Adrenal gland (tissue), 12 donors: Measurements from ENCODE around the gene ZCCHC7. TPM values are rescaled to one million over a fixed set of nuclear protein-coding genes. Genes with fewer than 3 reads are reported as not detected.

ENCODE experiments used
- DNase-seq, 7 donors: peaks; one replicate each; pipeline ENCODE4 v3.0.0-alpha.2; 2019 to 2020
- H3K27ac ChIP-seq, 5 donors: fragments of 200-600 bp; sonication (generic) in 4 of 5; 1 replicate in 3 of 5; 2 replicates in 2 of 5; pipeline versions ENCODE4 v1.5.1 to v1.8.0; 2016 to 2020; ENCODE audit warnings: mild to moderate bottlenecking in 1 of 5
- H3K27me3 ChIP-seq: fragments of 200-600 bp; 2 replicates; pipeline ENCODE4 v1.8.0; 2021
- H3K36me3 ChIP-seq, 2 donors: fragments of 200-600 bp; replicated peaks in 1 of 2; 1 replicate in 1 of 2; 2 replicates in 1 of 2; pipeline versions ENCODE4 v1.5.1 to v1.8.0; 2018 to 2022
- H3K4me1 ChIP-seq, 2 donors: fragments of 200-600 bp; replicated peaks in 1 of 2; 1 replicate in 1 of 2; 2 replicates in 1 of 2; pipeline versions ENCODE4 v1.5.1 to v1.8.0; 2018 to 2021
- H3K4me3 ChIP-seq, 4 donors: fragments of 200-600 bp; sonication (generic) in 3 of 4; one replicate each; pipeline ENCODE4 v1.5.1; 2016 to 2018
- H3K9me3 ChIP-seq, 3 donors: fragments of 200-600 bp; sonication (generic) in 1 of 3; replicated peaks in 1 of 3; 1 replicate in 2 of 3; 2 replicates in 1 of 3; pipeline versions ENCODE4 v1.5.1 to v1.8.0; 2016 to 2021
- CTCF ChIP-seq, 6 experiments: fragments of 450-650 bp in 4 of 6; fragments of 200-600 bp in 2 of 6; sonication (generic) in 1 of 6; IDR thresholded peaks; 1 replicate in 5 of 6; 2 replicates in 1 of 6; pipeline versions ENCODE4 v1.5.1 to v1.8.0; 2016 to 2021; ENCODE audit warnings: antibody characterized with exemption in 6 of 6, mild to moderate bottlenecking in 2 of 6, moderate library complexity in 1 of 6
- POLR2A ChIP-seq, 2 donors: fragments of 450-650 bp; IDR thresholded peaks; one replicate each; pipeline ENCODE4 v1.6.1; 2017; ENCODE audit warnings: antibody characterized with exemption in 2 of 2, mild to moderate bottlenecking in 2 of 2, moderate library complexity in 1 of 2
- WGBS, 4 donors: extraction: QIAGEN DNeasy Blood & Tissue Kit in 2 of 4; methylation state at CpG; one replicate each; pipeline versions ENCODE4 v1.1.5 to v1.1.7; 2013 to 2017; 5-methylcytosine and 5-hydroxymethylcytosine counted together
- intact Hi-C, 2 donors: fragments of 100-400 bp; cut with DNase I; formaldehyde crosslinking; loops; one replicate each; pipeline versions ENCODE4 v1.14.1 to v1.15.0; 2022 to 2023
- polyA plus RNA-seq, 3 donors: library from polyadenylated mRNA; stranded (reverse); fragments of 200-250 nt in 2 of 3; fragments of 350-450 nt in 1 of 3; fragmentation: Illumina TruSeq in 1 of 3; extraction: RNeasy Lipid Tissue Mini Kit (QIAGEN cat#74804) in 1 of 3; gene quantifications; one replicate each; pipeline ENCODE4 v1.2.3, GENCODE V29; 2013 to 2014
- total RNA-seq, 9 donors: library from RNA; depleted of rRNA in 4 of 9; stranded (reverse); fragments of >200 nt in 4 of 9; fragments of 120-200 nt in 1 of 9; fragmentation: NEBNext Ultra II Directional in 1 of 9; extraction: Animal tissue kit (Norgen Biotek cat#: 25700) in 1 of 9; gene quantifications; one replicate each; pipeline versions ENCODE4 v1.1.0 to v1.2.4, GENCODE V29; 2013 to 2023
- donor health status: healthy with polysubstance abuse.
- donor health status: Bipolar disorder and iron deficiency.
- donor health status: DM: yes; HTN: yes; CAD: no.
- donor health status: DM: no; HTN: no; CAD: no.
- donor health status: DM: no; HTN: no; CAD: no.
- donor health status: DM: yes; HTN: yes; CAD: no.

ZCCHC7 gene
- total and polyA plus RNA-seq, 12 donors, result 6.0 to 21.3 (median 18.8) TPM

- DNase-seq, result no peak
- H3K4me3 ChIP-seq, result no peak overlapping the region
- no peaks in the 10 kb centered on the region for H3K36me3 ChIP-seq
- TF ChIP-seq CTCF (IDR thresholded peaks at IDR 0.05) (no peak), POLR2A (IDR thresholded peaks at IDR 0.05) (no peak)
- H3K27me3 ChIP-seq, result no peaks in the 10 kb centered on the region
- no peak overlapping the region for H3K27ac ChIP-seq
- H3K4me1 ChIP-seq, result peaks cover 5 to 8% of the 10 kb centered on the region in 2 donors
- no peaks in the 10 kb centered on the region for H3K9me3 ChIP-seq
- intact Hi-C loops, result no loop called here
Measured at GRCh38 chr9:37292896-37293295, 172.5 kb downstream of the ZCCHC7 start.

GRCh38 chr9:37293664-37294524 lies 173.5 kb downstream of the ZCCHC7 start:
- DNase-seq, result no peak
- WGBS, 4 donors, result 76 to 79% (median 78%) methylated on average over 3 of the region's 3 CpGs

GRCh38 chr9:37295178-37295577 lies 174.8 kb downstream of the ZCCHC7 start:
- WGBS, 4 donors, result 58 to 85% (median 69%) methylated on average over 1 of the region's 1 CpG
- Histone ChIP-seq H3K27ac (no peak overlapping the region), H3K4me1 (peaks cover 5 to 8% of the 10 kb centered on the region in 2 donors), H3K9me3 (no peaks in the 10 kb centered on the region), H3K4me3 (no peak overlapping the region), H3K27me3 (no peaks in the 10 kb centered on the region), H3K36me3 (no peaks in the 10 kb centered on the region)
- intact Hi-C loops, result no loop called here
- no peak for TF ChIP-seq CTCF (IDR thresholded peaks at IDR 0.05)
- TF ChIP-seq POLR2A (IDR thresholded peaks at IDR 0.05), result no peak
- no peak for DNase-seq

More at GRCh38 chr9:37293664-37294524, 173.5 kb downstream of the ZCCHC7 start:
- no peak for TF ChIP-seq CTCF (IDR thresholded peaks at IDR 0.05)
- no peak for TF ChIP-seq POLR2A (IDR thresholded peaks at IDR 0.05)
- Histone ChIP-seq H3K4me1 (peaks cover 5 to 8% of the 10 kb centered on the region in 2 donors), H3K36me3 (no peaks in the 10 kb centered on the region), H3K27ac (no peak overlapping the region), H3K9me3 (no peaks in the 10 kb centered on the region), H3K27me3 (no peaks in the 10 kb centered on the region), H3K4me3 (no peak overlapping the region)
- intact Hi-C loops, result no loop called here

- peak in 2 of 6 experiments; percentile 9 to 14 for TF ChIP-seq CTCF (IDR thresholded peaks at IDR 0.05)
- TF ChIP-seq POLR2A (IDR thresholded peaks at IDR 0.05), result no peak
- DNase-seq, result no peak
- Histone ChIP-seq H3K27me3 (no peaks in the 10 kb centered on the region), H3K4me3 (no peak overlapping the region), H3K4me1 (peaks cover 3 to 8% of the 10 kb centered on the region in 2 donors), H3K9me3 (no peaks in the 10 kb centered on the region), H3K36me3 (no peaks in the 10 kb centered on the region), H3K27ac (no peak overlapping the region)
- intact Hi-C loops, result no loop called here
Measured at GRCh38 chr9:37295796-37296195, 175.4 kb downstream of the ZCCHC7 start.
